HG03558 (cell line): ENCODE data around the gene CDH13.

ENCODE experiments used
- ATAC-seq: cut with Tn5 transposase; IDR thresholded peaks from one replicate; pipeline ENCODE4 v1.9.1; 2021; ENCODE audit warnings: moderate number of reproducible peaks; ENCODE audit not compliant: unreplicated experiment; ENCODE audit errors: extremely low read depth

CDH13 gene

GRCh38 chr16:82649766-82650165, 23.0 kb downstream of the CDH13 start:
- no peak for ATAC-seq

- no peak for ATAC-seq
Observed at GRCh38 chr16:82650804-82651203, 24.0 kb downstream of the CDH13 start.

- peak; percentile 42 for ATAC-seq
Observed at GRCh38 chr16:82651921-82652601, 25.3 kb downstream of the CDH13 start.

- ATAC-seq, result no peak
Observed at GRCh38 chr16:82652826-82653225, 26.1 kb downstream of the CDH13 start.

- peak; percentile 68 for ATAC-seq
Observed at GRCh38 chr16:82653550-82654511, 27.1 kb downstream of the CDH13 start.

DNA sequence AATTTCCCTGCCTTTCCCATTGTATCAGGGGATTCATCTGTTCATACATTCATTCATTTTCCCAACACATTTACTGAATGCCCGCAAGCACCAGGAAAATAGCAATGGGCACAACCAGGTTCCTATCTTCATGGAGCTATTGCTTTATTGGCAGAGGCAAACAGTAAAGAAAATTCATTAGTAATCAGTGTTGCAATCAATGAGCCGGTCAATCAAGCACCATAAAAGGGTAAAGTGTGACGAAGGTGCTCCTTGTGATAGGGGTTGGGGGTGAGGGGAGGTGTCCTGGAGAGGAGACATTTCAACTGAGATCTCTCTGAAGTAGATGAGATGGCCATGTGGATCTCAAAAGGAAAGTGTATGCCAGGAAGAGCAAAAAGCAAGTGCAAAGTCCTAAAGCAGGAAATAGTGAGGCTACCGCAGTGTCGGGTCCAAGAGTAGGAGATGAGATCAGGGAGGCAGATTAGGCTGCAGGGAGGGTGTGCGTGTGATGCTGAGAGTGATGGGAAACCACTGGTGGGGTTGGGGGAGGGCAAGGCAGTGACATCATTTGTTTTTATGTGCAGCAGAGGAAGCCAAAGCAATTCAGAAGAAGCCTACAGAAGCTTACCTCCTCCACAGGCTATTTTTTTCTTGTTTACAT, 28.4 kb downstream of the CDH13 start:
- ATAC-seq, result no peak

DNA sequence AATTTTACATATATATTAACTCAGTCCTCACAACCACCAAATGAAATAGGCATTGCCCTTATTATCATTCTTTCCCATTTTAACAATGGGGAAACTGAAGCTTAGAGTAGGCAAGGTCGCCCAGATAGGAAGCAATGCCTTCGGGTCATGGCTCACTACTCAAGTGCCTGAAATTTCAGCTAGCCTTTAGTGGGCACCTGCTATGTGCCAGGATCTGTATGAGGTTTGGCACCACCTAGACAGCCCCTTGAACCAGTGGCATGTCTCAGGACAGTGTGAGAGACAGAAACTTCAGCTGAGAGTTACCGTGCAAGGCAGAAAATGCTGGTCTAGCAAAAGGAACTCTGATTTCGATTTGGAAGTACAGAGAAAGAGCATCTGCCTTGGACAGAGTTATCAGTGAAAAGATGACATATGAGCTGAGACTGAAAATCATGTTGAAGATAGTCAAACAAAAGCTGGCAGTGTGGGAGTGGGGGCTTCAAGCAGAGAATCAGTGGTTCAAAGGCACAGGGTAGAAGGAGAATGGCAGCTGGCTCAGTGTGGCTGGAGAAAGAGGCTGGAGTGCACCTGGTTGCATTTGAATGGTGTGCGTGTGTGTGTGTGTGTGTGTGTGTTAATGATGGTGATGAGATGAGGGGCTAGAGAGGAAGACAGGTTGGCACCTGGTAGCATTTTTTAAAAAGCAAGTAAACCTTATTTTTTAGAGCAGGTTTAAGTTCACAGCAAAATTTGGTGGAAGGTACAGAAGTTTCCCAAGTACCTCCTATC, 29.1 kb downstream of the CDH13 start:
- no peak for ATAC-seq

DNA sequence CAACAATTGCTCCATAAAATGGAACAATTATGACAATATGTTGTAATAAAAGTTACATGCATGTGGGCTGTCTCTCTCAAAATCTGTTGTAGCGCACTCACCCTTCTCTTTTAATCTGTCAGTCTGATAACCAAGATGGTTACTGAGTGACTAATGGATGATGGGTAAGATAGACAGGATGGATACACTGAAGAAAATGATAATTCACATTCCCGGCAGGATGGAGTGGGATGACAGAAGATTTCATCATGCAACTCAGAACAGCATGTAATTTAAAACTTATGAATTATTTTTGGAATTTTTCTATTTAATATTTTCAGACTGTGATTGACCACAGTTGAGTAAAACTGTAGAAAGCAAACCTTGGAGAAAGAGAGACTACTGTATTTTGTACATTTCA, 30.5 kb downstream of the CDH13 start:
- ATAC-seq, result no peak

GRCh38 chr16:82657786-82658185, 31.0 kb downstream of the CDH13 start:
- ATAC-seq, result no peak

DNA sequence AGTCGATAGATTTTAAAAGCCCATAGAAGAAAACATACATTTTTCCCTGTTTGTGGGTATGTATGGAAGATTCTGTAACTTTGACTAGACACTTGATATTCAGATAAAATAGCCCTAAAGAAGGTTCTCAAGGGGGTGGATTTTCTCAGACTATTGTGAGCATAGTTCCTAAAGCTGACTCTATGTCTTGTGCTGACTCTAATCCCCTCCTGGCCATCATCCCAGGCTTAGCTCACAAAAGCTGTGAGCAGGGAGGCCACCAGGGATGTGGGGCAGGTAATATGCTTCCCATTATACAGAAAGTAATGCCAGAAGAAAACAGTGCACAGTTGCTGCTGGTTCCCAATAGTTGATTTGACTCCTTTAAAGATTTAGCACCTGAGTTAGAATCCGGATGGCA, 32.0 kb downstream of the CDH13 start:
- no peak for ATAC-seq

DNA sequence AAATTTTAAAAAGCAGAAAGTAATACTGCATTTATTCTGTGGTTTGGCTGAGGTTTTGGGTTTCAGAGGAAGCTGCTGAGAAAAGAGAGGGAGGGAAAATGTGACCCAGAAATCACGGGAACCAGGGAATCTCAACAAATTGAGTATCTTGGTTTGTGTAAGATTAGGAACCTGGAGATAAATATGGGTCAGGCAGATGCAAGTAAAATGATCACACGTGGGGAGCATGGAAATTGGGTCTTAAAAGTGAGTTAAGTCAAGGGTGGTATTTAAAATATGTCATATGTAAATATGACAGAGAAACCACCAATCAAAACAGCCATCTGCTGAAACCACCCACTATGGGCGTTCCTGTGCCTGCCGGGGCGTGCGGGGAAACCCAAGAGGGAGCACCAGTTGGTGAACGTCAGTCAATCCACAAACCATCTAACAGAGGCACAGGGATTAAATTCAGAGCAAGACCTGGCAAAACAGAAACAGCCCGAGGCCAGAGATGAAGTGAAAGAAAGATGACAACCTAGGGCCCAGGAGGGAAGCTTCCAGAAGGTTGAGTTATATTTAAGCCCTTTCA, 33.4 kb downstream of the CDH13 start:
- ATAC-seq, result no peak

- no peak for ATAC-seq
Observed at GRCh38 chr16:82660966-82661365, 34.2 kb downstream of the CDH13 start.

GRCh38 chr16:82664181-82664580, 37.4 kb downstream of the CDH13 start:
- ATAC-seq, result no peak

- ATAC-seq, result no peak
Observed at GRCh38 chr16:82665025-82665424, 38.3 kb downstream of the CDH13 start.

DNA sequence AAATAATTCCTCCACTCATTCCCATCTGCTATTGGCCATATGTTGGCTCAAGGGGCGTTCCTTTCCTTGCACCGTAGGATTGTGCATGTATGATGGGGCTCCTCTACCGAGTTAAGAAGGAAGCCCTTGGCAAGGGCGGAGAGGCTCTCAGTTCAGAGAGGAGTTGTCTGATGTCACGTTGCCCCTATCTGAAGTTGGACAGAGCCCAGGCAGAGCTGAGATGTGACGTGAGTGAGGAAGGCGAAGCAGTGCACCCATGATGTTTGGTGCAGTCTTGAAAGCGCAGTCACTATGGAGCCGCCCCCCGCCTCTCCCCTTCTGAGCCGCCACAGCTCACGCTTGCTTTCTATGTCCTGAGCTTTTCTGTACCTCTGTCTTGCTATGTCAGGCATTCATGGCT, 40.7 kb downstream of the CDH13 start:
- no peak for ATAC-seq

DNA sequence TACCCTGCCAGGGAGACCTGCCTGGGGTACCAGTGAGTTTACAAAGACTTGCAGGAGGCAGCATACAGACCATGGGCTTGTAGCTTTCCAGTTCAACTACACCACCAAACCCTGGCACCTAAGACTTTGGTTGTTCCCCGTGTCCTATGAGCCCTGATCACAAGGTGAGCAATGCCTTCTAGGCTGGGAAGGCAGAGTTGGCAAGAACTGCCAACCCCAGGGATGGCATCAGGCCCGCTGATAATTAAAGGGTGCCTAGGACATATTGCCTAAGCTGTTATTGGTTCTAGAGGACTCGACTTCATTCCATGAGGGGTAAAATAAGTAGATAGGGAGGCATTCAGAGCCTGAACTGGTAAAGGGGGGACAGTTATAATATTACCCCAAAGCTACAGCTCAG, 41.3 kb downstream of the CDH13 start:
- no peak for ATAC-seq

- ATAC-seq, result no peak
Observed at GRCh38 chr16:82671741-82672140, 45.0 kb downstream of the CDH13 start.

- ATAC-seq, result no peak
Observed at GRCh38 chr16:82672676-82673075, 45.9 kb downstream of the CDH13 start.

GRCh38 chr16:82675300-82675699, 48.5 kb downstream of the CDH13 start:
- ATAC-seq, result no peak

DNA sequence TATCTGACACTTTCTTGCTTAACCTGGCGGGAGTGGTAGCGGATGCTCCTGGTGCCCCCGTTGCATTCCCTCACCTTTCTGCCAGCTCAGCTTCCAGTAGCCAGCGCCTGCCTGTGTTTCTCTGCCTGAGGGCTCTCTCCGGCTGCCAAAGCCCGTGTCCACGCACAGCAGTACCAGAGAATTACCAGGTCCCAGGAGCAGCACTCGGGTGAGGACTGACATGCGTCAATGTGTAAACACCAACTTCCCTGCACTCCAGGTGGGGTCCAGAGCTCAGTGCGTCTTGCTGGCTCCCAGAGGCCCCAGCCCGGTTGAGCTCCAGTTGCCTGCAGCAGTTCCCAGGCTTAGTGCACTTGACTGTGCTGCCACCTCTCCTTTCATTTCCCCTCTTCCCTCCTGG, 54.8 kb downstream of the CDH13 start:
- ATAC-seq, result no peak
